B cell (primary cell): Measurements from ENCODE around the gene NCKAP5L. TPM values are rescaled to one million over a fixed set of nuclear protein-coding genes. Genes with fewer than 3 reads are reported as not detected.

Source experiments
- ATAC-seq: fragments of 200-7000 bp; cut with Tn5 transposase; one replicate; pipeline ENCODE4 v1.10.0; 2021; ENCODE audit warnings: low read depth, mild to moderate bottlenecking, moderate number of reproducible peaks, moderate library complexity
- CTCF ChIA-PET: fragments of 350-600 bp; sonication (Branson Sonifier 250); formaldehyde crosslinking; loops from one replicate; lab custom pipeline; 2021; ENCODE audit warnings: antibody characterized with exemption, inconsistent platforms; lab: Charles Lee
- POLR2A ChIA-PET: fragments of 350-600 bp; sonication (Branson Sonifier 250); formaldehyde crosslinking; loops from one replicate; lab custom pipeline; 2021; ENCODE audit warnings: antibody characterized with exemption; lab: Charles Lee
- DNase-seq: peaks from one replicate; pipeline ENCODE4 v3.0.0; 2013
- H2AFZ ChIP-seq: 2 replicates; pipeline ENCODE4 v1.6.1; 2012; ENCODE audit warnings: mild to moderate bottlenecking, low read depth, low read length; ENCODE audit not compliant: insufficient read depth, poor library complexity, severe bottlenecking
- H3K27ac ChIP-seq, 2 donors: 1 replicate in 1 of 2; 2 replicates in 1 of 2; pipeline ENCODE4 v1.5.1; 2012 to 2013; ENCODE audit warnings: low read length in 2 of 2, mild to moderate bottlenecking in 2 of 2, moderate library complexity in 1 of 2
- H3K27me3 ChIP-seq, 4 experiments: fragments of 200-600 bp in 1 of 4; sonication (generic) in 1 of 4; replicated peaks in 1 of 4; 1 replicate in 2 of 4; 2 replicates in 2 of 4; pipeline versions ENCODE4 v1.6.1 to v1.7.0; 2013 to 2016; ENCODE audit warnings: low read length in 3 of 4, mild to moderate bottlenecking in 2 of 4, mixed read lengths in 1 of 4, moderate library complexity in 1 of 4; ENCODE audit not compliant: insufficient read depth in 4 of 4, control insufficient read depth in 3 of 4; ENCODE audit errors: control extremely low read depth in 1 of 4
- H3K36me3 ChIP-seq, 2 experiments: replicated peaks in 1 of 2; 1 replicate in 1 of 2; 2 replicates in 1 of 2; pipeline versions ENCODE4 v1.6.1 to v1.7.1; 2013; ENCODE audit warnings: low read length in 1 of 2; ENCODE audit not compliant: insufficient read depth in 2 of 2, control insufficient read depth in 1 of 2; ENCODE audit errors: control extremely low read depth in 1 of 2, extremely low read depth in 1 of 2
- H3K4me1 ChIP-seq, 2 donors: fragments of 200-600 bp in 1 of 2; sonication (generic) in 1 of 2; 1 replicate in 1 of 2; 2 replicates in 1 of 2; pipeline versions ENCODE4 v1.5.1 to v1.6.1; 2013 to 2017; ENCODE audit warnings: low read length in 2 of 2; ENCODE audit not compliant: control insufficient read depth in 2 of 2, insufficient read depth in 2 of 2
- H3K4me2 ChIP-seq: replicated peaks from 2 replicates; pipeline ENCODE3; 2012; ENCODE audit warnings: mild to moderate bottlenecking, low read depth, low read length; ENCODE audit not compliant: poor library complexity, severe bottlenecking
- H3K4me3 ChIP-seq, 5 experiments: fragments of 200-600 bp in 1 of 5; sonication (generic) in 1 of 5; 1 replicate in 3 of 5; 2 replicates in 2 of 5; pipeline versions ENCODE4 v1.5.1 to v1.7.0; 2011 to 2016; ENCODE audit warnings: low read length in 4 of 5, mild to moderate bottlenecking in 4 of 5, low read depth in 2 of 5, control low read depth in 1 of 5, moderate library complexity in 1 of 5; ENCODE audit not compliant: insufficient read depth in 1 of 5; ENCODE audit errors: control extremely low read depth in 1 of 5, extremely low read depth in 1 of 5
- H3K79me2 ChIP-seq: fragments of 200-600 bp; sonication (generic); one replicate; pipeline ENCODE4 v1.6.0; 2016; ENCODE audit warnings: low read length; ENCODE audit not compliant: control insufficient read depth, insufficient read depth
- H3K9ac ChIP-seq: fragments of 200-600 bp; sonication (generic); 2 replicates; pipeline ENCODE4 v1.6.1; 2017; ENCODE audit warnings: mild to moderate bottlenecking, low read length, moderate library complexity
- H3K9me3 ChIP-seq, 3 donors: one replicate each; pipeline versions ENCODE4 v1.6.1 to v1.7.1; 2013; ENCODE audit warnings: low read length in 2 of 3; ENCODE audit not compliant: control insufficient read depth in 2 of 3, insufficient read depth in 1 of 3; ENCODE audit errors: control extremely low read depth in 1 of 3
- H4K20me1 ChIP-seq: 2 replicates; pipeline ENCODE4 v1.6.0; 2012; ENCODE audit warnings: mild to moderate bottlenecking, low read length; ENCODE audit not compliant: insufficient read depth, control insufficient read depth, poor library complexity, severe bottlenecking
- H3K27ac Mint-ChIP-seq: one replicate; pipeline ENCODE4 v1.8.0; 2021; ENCODE audit warnings: mixed read lengths
- H3K27me3 Mint-ChIP-seq: one replicate; pipeline ENCODE4 v1.8.0; 2021; ENCODE audit warnings: mixed read lengths
- H3K4me1 Mint-ChIP-seq: one replicate; pipeline ENCODE4 v1.8.0; 2021; ENCODE audit warnings: mixed read lengths
- H3K4me3 Mint-ChIP-seq: one replicate; pipeline ENCODE4 v1.8.0; 2021; ENCODE audit warnings: mixed read lengths
- H3K9me3 Mint-ChIP-seq: one replicate; pipeline ENCODE4 v1.8.0; 2022; ENCODE audit warnings: mixed read lengths; ENCODE audit not compliant: insufficient read depth
- EZH2 ChIP-seq: IDR thresholded peaks from 2 replicates; pipeline ENCODE4 v1.6.1; 2012; ENCODE audit warnings: borderline replicate concordance, low read depth, mild to moderate bottlenecking, moderate library complexity, low read length; ENCODE audit not compliant: insufficient read depth, poor library complexity, severe bottlenecking
- WGBS: methylation state at CpG from one replicate; pipeline ENCODE4 v1.1.5; 2013; ENCODE audit warnings: missing lambda C conversion rate; ENCODE audit not compliant: insufficient coverage; 5-methylcytosine and 5-hydroxymethylcytosine counted together
- intact Hi-C: fragments of 100-400 bp; cut with micrococcal nuclease; formaldehyde crosslinking; loops from one replicate; pipeline ENCODE4 v1.10.0; 2022
- polyA plus RNA-seq: library from polyadenylated mRNA; depleted of rRNA; stranded (reverse); fragments of >200 nt; gene quantifications from 2 replicates; pipeline ENCODE4 v1.2.3, GENCODE V29; 2012
- total RNA-seq, 2 donors: library from RNA; stranded (reverse); fragments of 120-200 nt in 1 of 2; gene quantifications; 1 replicate in 1 of 2; 2 replicates in 1 of 2; pipeline versions ENCODE4 v1.2.3 to v1.2.4, GENCODE V29; 2013 to 2022
- TF ChIP-seq, protein P1 (sequence below): fragments of 200-600 bp; IDR thresholded peaks from one replicate; pipeline ENCODE4 v1.8.0; 2022; ENCODE audit warnings: antibody characterized with exemption, mild to moderate bottlenecking

The NCKAP5L gene
- total and polyA plus RNA-seq, 2 donors (not counting 1 experiment from before 2014, with no cell fraction given), result 3.2 to 13.2 TPM

DNA sequence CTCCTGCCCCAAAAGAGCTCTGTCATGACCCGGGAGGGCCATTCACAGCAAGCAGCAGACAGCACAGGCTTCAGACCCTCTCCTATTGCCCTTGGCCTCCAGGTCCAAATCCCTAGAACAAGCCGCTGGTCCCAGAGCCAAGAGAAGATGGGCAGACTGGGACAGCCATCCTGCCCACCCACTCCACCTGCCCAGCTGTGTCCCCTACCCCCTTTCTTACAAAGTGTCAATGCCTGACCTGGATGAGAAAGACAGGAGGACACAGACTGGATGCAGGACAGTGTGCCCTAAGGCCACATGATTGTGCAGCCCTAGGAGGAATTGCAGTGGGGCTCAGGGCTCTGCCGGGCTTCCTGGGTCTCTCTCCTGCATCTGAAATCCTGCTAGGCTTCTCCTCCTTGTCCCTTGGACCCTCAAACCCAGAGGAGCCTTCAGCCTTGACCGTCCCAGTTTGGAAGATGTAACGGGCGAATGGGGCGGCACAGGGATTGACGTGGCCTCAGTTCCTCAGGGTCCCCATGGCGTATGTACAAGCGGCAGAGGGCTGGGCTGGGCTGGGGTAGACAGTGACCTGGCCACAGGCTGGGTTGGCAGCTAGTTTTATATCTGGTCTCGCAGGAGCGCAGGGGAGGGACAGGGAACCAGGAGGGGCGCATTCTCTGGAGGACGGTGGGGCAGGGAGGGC is 41.7 kb upstream of the NCKAP5L start:
- H3K4me3 ChIP-seq, result no peak overlapping the region
- no peak overlapping the region for H2AFZ ChIP-seq
- POLR2A ChIA-PET, result no interaction called here
- H3K27ac ChIP-seq, result no peak overlapping the region
- no peak overlapping the region for H3K4me3 Mint-ChIP-seq
- H3K27me3 ChIP-seq, result no peaks in the 10 kb centered on the region
- H3K27ac Mint-ChIP-seq, result no peak overlapping the region
- intact Hi-C loops, result loop anchor here (5.0 kb wide), 1 partner anchor 187 kb away; the partner anchor contains the start of gene ASIC1
- no peaks in the 10 kb centered on the region for H3K9me3 ChIP-seq
- CTCF ChIA-PET, result interaction anchor here (1.2 kb wide), 1 partner anchor 11 kb away, joined by 3 read pairs; no protein-coding TSS in a partner anchor
- TF ChIP-seq, protein P1, sequence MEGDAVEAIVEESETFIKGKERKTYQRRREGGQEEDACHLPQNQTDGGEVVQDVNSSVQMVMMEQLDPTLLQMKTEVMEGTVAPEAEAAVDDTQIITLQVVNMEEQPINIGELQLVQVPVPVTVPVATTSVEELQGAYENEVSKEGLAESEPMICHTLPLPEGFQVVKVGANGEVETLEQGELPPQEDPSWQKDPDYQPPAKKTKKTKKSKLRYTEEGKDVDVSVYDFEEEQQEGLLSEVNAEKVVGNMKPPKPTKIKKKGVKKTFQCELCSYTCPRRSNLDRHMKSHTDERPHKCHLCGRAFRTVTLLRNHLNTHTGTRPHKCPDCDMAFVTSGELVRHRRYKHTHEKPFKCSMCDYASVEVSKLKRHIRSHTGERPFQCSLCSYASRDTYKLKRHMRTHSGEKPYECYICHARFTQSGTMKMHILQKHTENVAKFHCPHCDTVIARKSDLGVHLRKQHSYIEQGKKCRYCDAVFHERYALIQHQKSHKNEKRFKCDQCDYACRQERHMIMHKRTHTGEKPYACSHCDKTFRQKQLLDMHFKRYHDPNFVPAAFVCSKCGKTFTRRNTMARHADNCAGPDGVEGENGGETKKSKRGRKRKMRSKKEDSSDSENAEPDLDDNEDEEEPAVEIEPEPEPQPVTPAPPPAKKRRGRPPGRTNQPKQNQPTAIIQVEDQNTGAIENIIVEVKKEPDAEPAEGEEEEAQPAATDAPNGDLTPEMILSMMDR, result no peak
- TF ChIP-seq EZH2, result no peak
- no peaks in the 10 kb centered on the region for H3K4me1 ChIP-seq
- H3K4me2 ChIP-seq, result no peak overlapping the region
- peaks cover 7% of the 10 kb centered on the region for H3K27me3 Mint-ChIP-seq
- H4K20me1 ChIP-seq, result no peaks in the 10 kb centered on the region
- ATAC-seq, result no peak
- DNase-seq, result no peak
- H3K79me2 ChIP-seq, result no peaks in the 10 kb centered on the region
- 91% methylated on average over 14 of the region's 14 CpGs for WGBS
- H3K36me3 ChIP-seq, result no peaks in the 10 kb centered on the region
- no peaks in the 10 kb centered on the region for H3K9me3 Mint-ChIP-seq
- no peak overlapping the region for H3K9ac ChIP-seq
- H3K4me1 Mint-ChIP-seq, result no peaks in the 10 kb centered on the region
